ENCODE results near the gene PP2D1. TPM values are rescaled to one million over a fixed set of nuclear protein-coding genes. Genes with fewer than 3 reads are reported as not detected.

PP2D1 gene
- not detected in 2 replicates for total RNA-seq (ENCODE audit: low replicate concordance)
- long read RNA-seq, partial matches to known transcripts: 0 of 1 reads
- long read RNA-seq, other reads (novel, unspliced or antisense): 1 of 1 reads

GRCh38 chr3:20012164-20012563 lies at the start of gene PP2D1:
PP2D1 (minus strand) TSS chr3:20012264; CDS start chr3:20012072, 192 bp downstream.
- Mint-ChIP-seq H3K4me3 (no peak within 1 kb of the TSS), H3K9me3 (no peaks in the 10 kb centered on the region), H3K27me3 (no peaks in the 10 kb centered on the region), H3K27ac (no peak within 1 kb of the TSS), H3K36me3 (no peaks in the 10 kb centered on the region), H3K4me1 (ENCODE audit: unreplicated experiment) (no peaks in the 10 kb centered on the region)
- no peak for DNase-seq (ENCODE audit: extremely low spot score, unreplicated experiment)
- TF ChIP-seq CTCF (conservative IDR thresholded peaks at IDR 0.05): no peak

- Mint-ChIP-seq H3K27me3 (no peaks in the 10 kb centered on the region), H3K4me1 (ENCODE audit: unreplicated experiment) (peaks cover 12% of the 10 kb centered on the region)
Observed at GRCh38 chr3:20060974-20061685, 49.1 kb upstream of the PP2D1 start.

GRCh38 chr3:20059929-20060328 lies 47.9 kb upstream of the PP2D1 start:
- H3K4me3 Mint-ChIP-seq: no peak overlapping the region
- H3K36me3 Mint-ChIP-seq: no peaks in the 10 kb centered on the region
- TF ChIP-seq CTCF (conservative IDR thresholded peaks at IDR 0.05): no peak
- H3K9me3 Mint-ChIP-seq: peaks cover under 1% of the 10 kb centered on the region
- H3K27ac Mint-ChIP-seq: no peak overlapping the region
- peaks cover 9% of the 10 kb centered on the region for H3K4me1 Mint-ChIP-seq (ENCODE audit: unreplicated experiment)
- no peak for DNase-seq (ENCODE audit: extremely low spot score, unreplicated experiment)
- H3K27me3 Mint-ChIP-seq: no peaks in the 10 kb centered on the region

More at GRCh38 chr3:20060974-20061685, 49.1 kb upstream of the PP2D1 start:
- Mint-ChIP-seq H3K36me3 (no peaks in the 10 kb centered on the region), H3K9me3 (peaks cover 4% of the 10 kb centered on the region), H3K27ac (no peak overlapping the region), H3K4me3 (no peak overlapping the region)
- no peak for DNase-seq (ENCODE audit: extremely low spot score, unreplicated experiment)
- TF ChIP-seq CTCF (conservative IDR thresholded peaks at IDR 0.05): no peak

GRCh38 chr3:20057612-20058180 lies 45.6 kb upstream of the PP2D1 start:
- Mint-ChIP-seq H3K9me3 (no peaks in the 10 kb centered on the region), H3K27me3 (no peaks in the 10 kb centered on the region), H3K4me1 (ENCODE audit: unreplicated experiment) (no peaks in the 10 kb centered on the region), H3K27ac (no peak overlapping the region), H3K4me3 (no peak overlapping the region), H3K36me3 (no peaks in the 10 kb centered on the region)
- TF ChIP-seq CTCF (conservative IDR thresholded peaks at IDR 0.05): no peak
- no peak for DNase-seq (ENCODE audit: extremely low spot score, unreplicated experiment)

- H3K27me3 Mint-ChIP-seq: no peaks in the 10 kb centered on the region
- TF ChIP-seq CTCF (conservative IDR thresholded peaks at IDR 0.05): no peak
- H3K4me1 Mint-ChIP-seq (ENCODE audit: unreplicated experiment): no peaks in the 10 kb centered on the region
- H3K4me3 Mint-ChIP-seq: no peak overlapping the region
- no peaks in the 10 kb centered on the region for H3K9me3 Mint-ChIP-seq
- no peak overlapping the region for H3K27ac Mint-ChIP-seq
- H3K36me3 Mint-ChIP-seq: no peaks in the 10 kb centered on the region
- no peak for DNase-seq (ENCODE audit: extremely low spot score, unreplicated experiment)
Observed at GRCh38 chr3:20056725-20057611, 44.9 kb upstream of the PP2D1 start.
